ENCODE results near the gene ADRA1B.

ADRA1B gene

GRCh38 chr5:159902444-159903121 is 13.7 kb upstream of the ADRA1B start:
- DNase-seq, result no peak

DNA sequence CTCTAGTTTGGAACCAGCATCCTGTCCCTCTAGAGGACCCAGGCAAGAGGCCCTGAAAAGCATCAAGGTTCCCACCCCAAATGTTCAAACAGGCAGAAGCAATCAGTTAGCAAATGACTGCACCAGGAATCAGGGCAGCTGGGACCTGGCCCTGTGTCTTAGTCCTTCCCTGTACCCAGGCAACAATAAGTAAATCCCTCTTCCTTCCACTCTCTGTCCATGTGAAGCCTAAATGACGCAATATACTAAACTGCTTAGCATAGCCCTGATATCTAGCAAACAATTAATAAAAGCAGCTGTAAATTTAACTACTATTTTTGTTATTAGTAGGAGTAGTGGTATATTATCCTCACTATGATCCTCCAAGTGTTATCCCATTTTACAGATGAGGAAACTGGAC is 13.2 kb upstream of the ADRA1B start:
- DNase-seq, result no peak

- no peak for DNase-seq
These were observed 11.4 kb upstream of the ADRA1B start for GRCh38 chr5:159904874-159905273.

DNA sequence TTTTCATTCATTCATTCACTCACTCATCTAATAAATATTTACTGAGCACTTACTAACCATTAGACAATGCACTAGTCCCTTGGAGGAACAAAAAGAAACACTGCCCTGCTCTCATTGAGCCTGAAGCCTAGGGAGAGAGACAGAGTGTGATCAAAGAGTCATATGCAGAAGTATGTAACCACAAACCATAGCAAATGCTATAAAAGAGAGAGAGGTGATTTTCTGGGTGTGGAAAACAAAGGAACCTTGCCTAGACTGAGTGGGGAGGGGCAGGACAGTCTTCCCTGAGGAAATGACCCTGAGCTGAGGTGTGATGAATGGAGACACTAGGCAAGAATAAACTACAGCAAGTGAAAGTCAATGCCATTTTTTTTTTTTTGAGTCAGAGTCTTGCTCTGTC is 10.8 kb upstream of the ADRA1B start:
- DNase-seq, result no peak

- DNase-seq, result no peak
These were observed 9.8 kb upstream of the ADRA1B start for GRCh38 chr5:159906463-159906862.

DNA sequence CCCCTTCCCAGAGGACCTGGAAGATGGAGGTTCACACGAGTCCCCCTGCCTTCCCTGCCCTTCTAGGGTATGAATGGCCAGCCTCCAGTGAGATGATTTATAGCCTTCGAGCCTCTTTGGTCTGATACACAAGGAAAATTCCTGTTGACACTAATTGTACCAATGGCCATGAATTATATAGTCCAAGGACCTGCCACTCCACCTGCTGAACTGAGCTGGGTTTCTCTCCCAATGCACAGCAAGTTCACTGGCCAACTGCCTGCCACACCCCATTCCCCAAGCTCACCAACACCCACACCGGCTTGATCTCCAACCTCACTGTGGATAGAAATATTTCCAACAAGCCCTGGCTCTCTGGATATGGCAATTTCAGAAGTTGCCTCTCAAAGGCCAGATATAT is 9.3 kb upstream of the ADRA1B start:
- DNase-seq, result no peak

DNA sequence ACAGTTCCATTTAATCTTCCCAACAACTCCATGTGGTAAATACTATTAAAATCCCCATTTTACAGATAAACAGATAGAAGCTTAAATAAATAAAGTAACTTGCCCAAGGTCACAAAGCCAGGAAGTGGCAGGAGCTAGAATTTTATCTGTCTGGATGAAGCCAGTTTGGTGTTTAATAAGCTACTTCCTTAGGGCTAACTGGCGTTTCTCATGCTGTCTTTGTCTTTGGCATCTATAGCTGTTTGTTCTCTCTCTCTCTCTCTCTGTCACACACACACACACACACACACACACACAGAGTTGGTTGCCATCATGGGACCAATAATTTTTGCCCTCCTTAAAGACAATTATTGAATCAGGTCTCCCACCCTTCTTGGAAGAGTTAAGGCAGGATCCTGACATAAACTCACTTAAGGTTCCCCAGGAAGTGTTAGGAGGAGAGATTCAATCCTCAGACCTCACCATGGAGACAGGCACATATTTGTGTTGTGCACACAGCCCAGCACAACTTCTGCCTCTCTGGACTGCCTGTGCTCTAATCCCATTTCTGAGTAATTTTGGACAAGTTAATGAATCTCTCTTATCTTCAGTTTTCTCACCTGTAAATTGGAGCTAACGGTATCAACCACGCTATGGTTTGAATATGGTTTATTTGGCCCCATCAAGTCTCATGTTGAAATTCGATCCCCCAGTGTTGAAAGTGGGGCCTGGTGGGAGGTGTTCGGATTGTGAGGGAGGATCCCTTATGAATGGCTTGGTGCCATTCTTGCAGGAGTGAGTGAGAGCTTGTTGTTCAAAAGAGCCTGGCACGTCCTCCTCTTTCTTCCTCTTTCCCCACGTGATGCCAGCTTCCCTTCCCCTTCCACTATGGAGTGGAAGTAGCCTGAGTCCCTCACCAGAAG is 8.3 kb upstream of the ADRA1B start:
- DNase-seq, result no peak

GRCh38 chr5:159908591-159908940 is 7.7 kb upstream of the ADRA1B start:
- no peak for DNase-seq

GRCh38 chr5:159909126-159909525 is 7.2 kb upstream of the ADRA1B start:
- no peak for DNase-seq

DNA sequence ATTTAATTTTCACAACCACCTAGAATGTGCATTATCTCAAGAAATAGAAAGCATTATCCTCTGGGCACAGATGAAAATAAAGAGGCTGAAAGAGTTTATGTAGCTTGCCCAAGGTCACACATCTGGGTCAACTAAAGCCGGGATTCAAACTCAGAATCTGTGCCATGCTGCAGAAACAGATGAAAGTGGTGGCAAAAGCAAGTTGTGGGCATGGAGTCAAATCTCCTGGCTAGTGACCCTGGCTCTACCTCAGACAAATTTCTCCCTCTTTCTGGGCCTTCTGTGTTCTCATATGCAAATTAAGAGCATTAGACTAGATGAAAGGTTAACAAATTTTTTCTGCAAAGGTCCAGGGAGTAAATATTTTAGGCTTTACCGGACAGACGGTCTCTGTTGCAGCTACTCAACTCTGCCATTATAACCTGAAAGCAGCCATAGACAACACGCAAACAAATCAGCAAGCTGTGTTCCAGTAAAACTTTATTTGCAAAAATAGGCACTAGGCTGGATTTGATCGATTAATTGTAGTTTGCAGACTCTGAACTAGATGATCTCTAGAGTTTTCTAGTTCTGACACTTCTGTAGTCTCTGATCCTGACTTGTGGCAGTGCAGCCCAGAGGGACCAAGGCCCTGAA is 6.0 kb upstream of the ADRA1B start:
- DNase-seq, result no peak

GRCh38 chr5:159910843-159911229 is 5.4 kb upstream of the ADRA1B start:
- no peak for DNase-seq

DNA sequence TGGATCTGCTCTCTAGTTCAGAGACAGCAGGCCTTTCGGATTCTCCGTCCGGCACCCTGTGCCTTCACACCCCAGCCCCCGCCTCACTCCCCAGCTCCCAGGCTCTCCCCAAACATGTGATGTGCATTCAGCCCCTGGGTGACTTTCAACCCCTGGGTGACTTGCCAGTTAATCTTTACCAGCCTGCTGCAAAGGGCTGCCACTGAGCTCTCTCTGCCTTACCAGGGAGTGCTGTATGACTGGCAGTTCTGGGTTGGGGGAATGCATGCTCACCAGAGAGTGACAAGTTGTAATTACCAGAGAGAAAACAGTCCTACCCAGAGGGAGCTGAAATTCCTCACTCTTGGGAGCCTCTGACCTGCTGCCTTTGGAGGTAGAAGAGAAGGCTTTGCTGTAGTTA is 4.9 kb upstream of the ADRA1B start:
- no peak for DNase-seq

GRCh38 chr5:159912033-159912800 is 4.1 kb upstream of the ADRA1B start:
- DNase-seq, result no peak

GRCh38 chr5:159913048-159913447 is 3.2 kb upstream of the ADRA1B start:
- no peak for DNase-seq

DNA sequence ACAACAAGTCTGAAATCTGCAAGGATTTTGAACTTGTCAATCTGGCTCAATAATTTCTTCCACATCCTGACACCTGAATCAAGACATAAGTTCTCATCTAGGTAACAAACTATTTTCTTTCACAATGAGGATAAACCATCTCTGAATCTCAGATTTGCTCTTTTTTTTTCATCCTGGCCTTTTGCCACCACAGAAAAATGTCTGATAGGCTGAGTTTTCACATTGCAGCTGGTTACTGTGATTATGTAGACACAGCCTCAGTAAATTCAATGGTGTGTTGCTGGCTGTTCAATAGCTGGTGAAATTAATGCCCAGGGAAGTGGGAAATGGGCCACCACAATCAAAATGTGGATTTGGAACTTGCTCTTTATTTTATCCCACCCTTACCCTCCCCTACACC is 2.8 kb upstream of the ADRA1B start:
- DNase-seq, result no peak

GRCh38 chr5:159916841-159917761 is 819 bp downstream of the ADRA1B start:
- no peak for DNase-seq

DNA sequence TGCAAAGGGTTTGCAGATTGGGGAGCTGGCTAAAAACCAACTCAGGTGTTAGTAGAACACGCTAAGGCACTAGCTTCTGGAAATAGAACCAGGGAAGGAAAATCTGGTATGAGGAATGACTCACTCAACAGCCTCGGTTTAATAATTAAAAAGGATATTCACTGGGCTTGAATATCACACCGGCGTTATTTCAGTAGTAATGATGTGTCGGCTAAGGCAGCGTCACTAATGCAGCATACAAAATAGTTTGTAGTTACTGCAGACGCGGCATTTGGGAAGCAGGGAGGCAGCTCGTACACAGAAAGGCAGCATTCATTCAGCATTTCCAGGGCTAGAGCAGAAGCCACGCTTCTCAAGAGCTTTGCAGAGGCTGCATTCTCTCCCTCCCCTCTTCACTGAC is 1.7 kb downstream of the ADRA1B start:
- DNase-seq, result no peak

- no peak for DNase-seq
These were observed 5.4 kb downstream of the ADRA1B start for GRCh38 chr5:159921721-159922120.

DNA sequence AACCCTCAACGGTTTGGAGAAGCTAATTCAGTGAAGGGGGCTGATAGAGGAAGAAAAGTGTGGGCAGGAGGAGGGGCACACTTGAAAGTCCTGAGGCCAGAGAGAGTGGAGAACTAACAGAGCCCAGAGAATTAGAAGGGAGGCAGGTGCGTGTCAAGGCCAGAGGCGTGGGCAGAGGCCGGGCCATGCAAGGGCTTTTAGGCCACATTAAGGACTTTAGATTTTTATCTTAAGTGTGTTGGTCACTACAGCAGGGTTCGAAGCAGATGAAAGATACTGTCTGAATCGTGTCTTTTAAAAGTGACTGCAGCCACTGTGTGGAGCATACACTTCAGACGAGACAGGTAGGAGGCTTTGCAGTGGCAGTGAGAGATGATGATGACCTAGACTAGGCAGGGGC is 6.7 kb downstream of the ADRA1B start:
- DNase-seq, result no peak

- DNase-seq, result no peak
These were observed 12.0 kb downstream of the ADRA1B start for GRCh38 chr5:159928122-159928909.

GRCh38 chr5:159929176-159929575 is 12.9 kb downstream of the ADRA1B start:
- no peak for DNase-seq
